Measurements from ENCODE around the gene TPSG1. TPM values are rescaled to one million over a fixed set of nuclear protein-coding genes. Genes with fewer than 3 reads are reported as not detected.

The TPSG1 gene
- total RNA-seq, 1 donor from 2014 or later = not detected

DNA sequence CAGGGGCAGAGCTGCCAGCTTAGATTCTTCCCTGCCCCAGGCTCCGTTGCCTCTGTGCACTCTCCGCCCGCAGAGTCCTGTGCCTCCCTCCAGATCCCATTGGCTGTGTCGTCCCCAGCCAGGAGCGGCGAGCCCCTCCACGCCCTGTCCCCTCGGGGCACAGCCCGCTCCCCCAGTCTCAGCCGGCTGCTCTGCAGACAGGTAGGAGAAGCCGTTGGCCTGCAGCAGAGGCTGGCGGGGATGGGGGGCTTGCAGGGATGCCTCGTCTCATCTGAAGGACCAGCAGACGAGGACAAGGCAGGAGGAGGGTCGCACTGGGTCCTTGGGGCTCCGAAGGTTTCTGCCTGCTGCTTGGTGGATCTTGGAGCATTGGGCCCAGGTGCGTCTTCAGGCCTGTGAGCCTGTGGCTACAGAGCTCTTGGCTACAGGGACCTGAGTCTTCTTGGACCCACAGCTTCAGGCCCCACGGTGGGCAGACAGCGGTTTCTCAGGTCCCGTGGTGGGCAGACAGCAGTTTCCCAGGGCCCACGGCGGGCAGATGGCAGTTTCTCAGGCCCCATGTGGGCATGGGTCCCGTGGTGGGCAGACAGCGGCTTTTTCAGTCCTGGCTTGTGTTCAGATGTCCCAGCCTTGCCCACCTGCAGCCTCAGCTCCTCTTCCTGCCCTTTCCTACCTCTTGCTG lies 6.0 kb downstream of the TPSG1 start:
- Histone ChIP-seq H2AFZ (ENCODE audit: low read depth, low read length) (no peak overlapping the region), H3K4me2 (ENCODE audit: low read length) (no peak overlapping the region), H3K4me3 (ENCODE audit: insufficient read depth, low read depth, low read length) (no peak overlapping the region), H3K36me3 (ENCODE audit: insufficient read depth, low read length) (no peaks in the 10 kb centered on the region), H3K27me3 (ENCODE audit: insufficient read depth, low read length) (no peaks in the 10 kb centered on the region), H3K9me3 (ENCODE audit: insufficient read depth, low read depth, low read length) (no peaks in the 10 kb centered on the region), H3K27ac (ENCODE audit: low read depth, low read length) (no peak overlapping the region), H3K9ac (ENCODE audit: low read length) (no peak overlapping the region), H3K4me1 (ENCODE audit: insufficient read depth, low read length) (no peaks in the 10 kb centered on the region), H3K79me2 (ENCODE audit: insufficient read depth, low read length) (no peaks in the 10 kb centered on the region), H4K20me1 (ENCODE audit: insufficient read depth, low read length) (no peaks in the 10 kb centered on the region)
- H3K27ac Mint-ChIP-seq (ENCODE audit: unreplicated experiment) = no peak overlapping the region
- FAIRE-seq = no peak
- H3K36me3 Mint-ChIP-seq (ENCODE audit: low read depth, unreplicated experiment) = peaks cover 4% of the 10 kb centered on the region
- H3K4me3 Mint-ChIP-seq (ENCODE audit: unreplicated experiment) = no peak overlapping the region
- H3K9me3 Mint-ChIP-seq (ENCODE audit: unreplicated experiment) = no peaks in the 10 kb centered on the region
- peaks cover 9% of the 10 kb centered on the region for H3K27me3 Mint-ChIP-seq (ENCODE audit: low read depth, unreplicated experiment)
- no peaks in the 10 kb centered on the region for H3K4me1 Mint-ChIP-seq (ENCODE audit: low read depth, unreplicated experiment)
- DNase-seq (ENCODE audit: low read depth) = no peak
- TF ChIP-seq, protein P1, sequence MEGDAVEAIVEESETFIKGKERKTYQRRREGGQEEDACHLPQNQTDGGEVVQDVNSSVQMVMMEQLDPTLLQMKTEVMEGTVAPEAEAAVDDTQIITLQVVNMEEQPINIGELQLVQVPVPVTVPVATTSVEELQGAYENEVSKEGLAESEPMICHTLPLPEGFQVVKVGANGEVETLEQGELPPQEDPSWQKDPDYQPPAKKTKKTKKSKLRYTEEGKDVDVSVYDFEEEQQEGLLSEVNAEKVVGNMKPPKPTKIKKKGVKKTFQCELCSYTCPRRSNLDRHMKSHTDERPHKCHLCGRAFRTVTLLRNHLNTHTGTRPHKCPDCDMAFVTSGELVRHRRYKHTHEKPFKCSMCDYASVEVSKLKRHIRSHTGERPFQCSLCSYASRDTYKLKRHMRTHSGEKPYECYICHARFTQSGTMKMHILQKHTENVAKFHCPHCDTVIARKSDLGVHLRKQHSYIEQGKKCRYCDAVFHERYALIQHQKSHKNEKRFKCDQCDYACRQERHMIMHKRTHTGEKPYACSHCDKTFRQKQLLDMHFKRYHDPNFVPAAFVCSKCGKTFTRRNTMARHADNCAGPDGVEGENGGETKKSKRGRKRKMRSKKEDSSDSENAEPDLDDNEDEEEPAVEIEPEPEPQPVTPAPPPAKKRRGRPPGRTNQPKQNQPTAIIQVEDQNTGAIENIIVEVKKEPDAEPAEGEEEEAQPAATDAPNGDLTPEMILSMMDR (IDR thresholded peaks at IDR 0.05; ENCODE audit: insufficient read depth, low read depth, low read length) = no peak
- no peak for TF ChIP-seq EZH2 (IDR thresholded peaks at IDR 0.05; ENCODE audit: insufficient read depth, low read length)

DNA sequence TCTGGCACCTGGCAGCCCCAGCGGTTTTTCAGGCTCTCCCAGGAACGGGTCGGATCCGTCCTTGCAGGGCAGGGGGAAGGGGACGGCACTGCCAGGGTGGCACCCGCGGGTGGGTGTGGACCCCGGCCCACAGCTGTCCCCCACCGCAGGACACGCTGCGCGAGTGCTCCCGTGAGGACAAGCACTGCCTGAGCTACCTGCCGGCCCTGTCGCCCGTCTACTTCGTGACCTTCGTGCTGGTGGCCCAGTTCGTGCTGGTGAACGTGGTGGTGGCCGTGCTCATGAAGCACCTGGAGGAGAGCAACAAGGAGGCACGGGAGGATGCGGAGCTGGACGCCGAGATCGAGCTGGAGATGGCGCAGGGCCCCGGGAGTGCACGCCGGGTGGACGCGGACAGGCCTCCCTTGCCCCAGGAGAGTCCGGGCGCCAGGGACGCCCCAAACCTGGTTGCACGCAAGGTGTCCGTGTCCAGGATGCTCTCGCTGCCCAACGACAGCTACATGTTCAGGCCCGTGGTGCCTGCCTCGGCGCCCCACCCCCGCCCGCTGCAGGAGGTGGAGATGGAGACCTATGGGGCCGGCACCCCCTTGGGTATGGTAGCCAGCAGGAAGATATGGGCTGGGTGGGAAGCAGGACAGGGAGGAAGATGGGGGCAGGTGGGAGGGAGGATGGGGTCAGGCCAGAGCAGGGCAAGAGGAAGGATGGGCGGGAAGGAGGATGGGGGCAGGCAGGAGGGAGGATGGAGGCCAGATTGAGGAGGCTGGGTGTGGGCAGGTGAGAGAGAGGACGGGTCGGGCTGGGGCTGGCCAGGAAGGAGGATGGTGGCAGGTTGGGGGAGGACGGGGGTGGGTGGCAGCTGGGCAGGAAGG lies 6.8 kb downstream of the TPSG1 start:
- no peaks in the 10 kb centered on the region for H3K9me3 ChIP-seq (ENCODE audit: insufficient read depth, low read depth, low read length)
- no peak overlapping the region for H2AFZ ChIP-seq (ENCODE audit: low read depth, low read length)

More for the DNA sequence above, 6.8 kb downstream of the TPSG1 start:
- no peak overlapping the region for H3K27ac Mint-ChIP-seq (ENCODE audit: unreplicated experiment)
- Histone ChIP-seq H3K4me3 (ENCODE audit: insufficient read depth, low read depth, low read length) (no peak overlapping the region), H3K9ac (ENCODE audit: low read length) (no peak overlapping the region), H4K20me1 (ENCODE audit: insufficient read depth, low read length) (no peaks in the 10 kb centered on the region), H3K27ac (ENCODE audit: low read depth, low read length) (no peak overlapping the region), H3K4me1 (ENCODE audit: insufficient read depth, low read length) (no peaks in the 10 kb centered on the region), H3K79me2 (ENCODE audit: insufficient read depth, low read length) (no peaks in the 10 kb centered on the region), H3K36me3 (ENCODE audit: insufficient read depth, low read length) (no peaks in the 10 kb centered on the region), H3K4me2 (ENCODE audit: low read length) (no peak overlapping the region), H3K27me3 (ENCODE audit: insufficient read depth, low read length) (no peaks in the 10 kb centered on the region)
- H3K4me3 Mint-ChIP-seq (ENCODE audit: unreplicated experiment) = no peak overlapping the region
- DNase-seq (ENCODE audit: low read depth) (no peak), FAIRE-seq (no peak)
- TF ChIP-seq, protein P1 (IDR thresholded peaks at IDR 0.05; ENCODE audit: insufficient read depth, low read depth, low read length) = no peak
- TF ChIP-seq EZH2 (IDR thresholded peaks at IDR 0.05; ENCODE audit: insufficient read depth, low read length) = no peak
- H3K27me3 Mint-ChIP-seq (ENCODE audit: low read depth, unreplicated experiment) = peaks cover 5% of the 10 kb centered on the region
- peaks cover 6% of the 10 kb centered on the region for H3K36me3 Mint-ChIP-seq (ENCODE audit: low read depth, unreplicated experiment)
- H3K9me3 Mint-ChIP-seq (ENCODE audit: unreplicated experiment) = no peaks in the 10 kb centered on the region
- no peaks in the 10 kb centered on the region for H3K4me1 Mint-ChIP-seq (ENCODE audit: low read depth, unreplicated experiment)

Data from astrocyte (in vitro differentiated cells and primary cell).